Thymus (tissue), 11 donors: Measurements from ENCODE around the gene TRIM63. TPM values are rescaled to one million over a fixed set of nuclear protein-coding genes. Genes with fewer than 3 reads are reported as not detected.
A peak's percentile ranks its signal among the peaks of the same experiment; 100 is the strongest.

Experiments used
- DNase-seq, 9 donors: peaks; one replicate each; pipeline ENCODE4 v3.0.0-alpha.2; 2013; ENCODE audit warnings: low spot score in 9 of 9, low read depth in 6 of 9, missing footprints in 1 of 9
- H3K27ac ChIP-seq, 2 donors: one replicate each; pipeline ENCODE4 v1.5.1; 2013; ENCODE audit warnings: control low read depth in 1 of 2, low read depth in 1 of 2, low read length in 1 of 2, mild to moderate bottlenecking in 1 of 2, moderate library complexity in 1 of 2
- H3K27me3 ChIP-seq, 2 donors: one replicate each; pipeline ENCODE4 v1.5.1; 2013; ENCODE audit warnings: low read length in 1 of 2; ENCODE audit not compliant: control insufficient read depth in 2 of 2, insufficient read depth in 1 of 2
- H3K36me3 ChIP-seq, 2 donors: one replicate each; pipeline ENCODE4 v1.5.1; 2013; ENCODE audit warnings: low read length in 1 of 2, mild to moderate bottlenecking in 1 of 2, moderate library complexity in 1 of 2; ENCODE audit not compliant: control insufficient read depth in 2 of 2, insufficient read depth in 2 of 2
- H3K4me1 ChIP-seq, 2 donors: one replicate each; pipeline ENCODE4 v1.5.1; 2013; ENCODE audit warnings: low read length in 2 of 2; ENCODE audit not compliant: control insufficient read depth in 2 of 2, insufficient read depth in 2 of 2
- H3K4me3 ChIP-seq, 2 donors: one replicate each; pipeline ENCODE4 v1.5.1; 2013; ENCODE audit warnings: low read length in 2 of 2, control low read depth in 1 of 2, mild to moderate bottlenecking in 1 of 2
- H3K9me3 ChIP-seq, 2 donors: one replicate each; pipeline ENCODE4 v1.5.1; 2013; ENCODE audit warnings: low read length in 1 of 2, mild to moderate bottlenecking in 1 of 2; ENCODE audit not compliant: control insufficient read depth in 2 of 2, insufficient read depth in 1 of 2
- WGBS: extraction: QIAGEN DNeasy Blood & Tissue Kit; methylation state at CpG from one replicate; pipeline ENCODE4 v1.1.7; 2013; 5-methylcytosine and 5-hydroxymethylcytosine counted together
- polyA plus RNA-seq: library from polyadenylated mRNA; stranded (reverse); fragments of 200-250 nt; gene quantifications from one replicate; pipeline ENCODE4 v1.2.3, GENCODE V29; 2013
- total RNA-seq: library from RNA; stranded (reverse); fragments of 120-200 nt; gene quantifications from one replicate; pipeline ENCODE4 v1.2.4, GENCODE V29; 2013
- donor health status: healthy.

TRIM63 gene
- total and polyA plus RNA-seq, 2 donors: 0.09 to 1.0 TPM

GRCh38 chr1:26027716-26028489, 39.5 kb downstream of the TRIM63 start:
- H3K27me3 ChIP-seq: peaks cover 0 to 2% of the 10 kb centered on the region in 2 donors
- H3K36me3 ChIP-seq: no peaks in the 10 kb centered on the region
- peak in 2 of 9 donors; percentile 36 to 55 for DNase-seq
- H3K27ac ChIP-seq: no peak overlapping the region
- WGBS: 53% methylated on average over 3 of the region's 3 CpGs
- peaks cover 0 to 29% of the 10 kb centered on the region in 2 donors for H3K4me1 ChIP-seq
- H3K9me3 ChIP-seq: no peaks in the 10 kb centered on the region
- H3K4me3 ChIP-seq: no peak overlapping the region

DNA sequence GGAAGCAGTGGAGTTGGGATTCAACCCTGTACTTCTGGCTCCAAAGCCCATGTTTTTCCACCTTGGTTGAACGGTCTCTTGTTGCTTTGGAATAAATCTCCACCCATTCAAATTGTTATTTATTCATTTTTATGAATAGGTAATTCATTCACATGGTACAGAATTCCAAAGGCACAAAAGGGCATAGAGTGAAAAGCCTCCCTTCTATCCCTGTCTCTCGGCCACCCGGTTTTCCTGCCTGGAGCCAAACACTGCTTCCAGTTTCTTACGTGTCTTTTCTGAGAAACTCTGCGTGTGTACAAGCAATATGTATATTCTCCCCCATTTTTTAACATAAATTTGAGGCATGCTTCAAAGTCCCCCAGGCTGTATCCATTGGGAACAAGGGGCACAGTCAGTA, 41.9 kb downstream of the TRIM63 start:
- Histone ChIP-seq H3K36me3 (no peaks in the 10 kb centered on the region), H3K27me3 (no peaks in the 10 kb centered on the region), H3K4me3 (no peak overlapping the region), H3K9me3 (no peaks in the 10 kb centered on the region), H3K4me1 (peaks cover 0 to 48% of the 10 kb centered on the region in 2 donors), H3K27ac (no peak overlapping the region)
- DNase-seq: no peak
- 95% methylated on average over 5 of the region's 5 CpGs for WGBS

DNA sequence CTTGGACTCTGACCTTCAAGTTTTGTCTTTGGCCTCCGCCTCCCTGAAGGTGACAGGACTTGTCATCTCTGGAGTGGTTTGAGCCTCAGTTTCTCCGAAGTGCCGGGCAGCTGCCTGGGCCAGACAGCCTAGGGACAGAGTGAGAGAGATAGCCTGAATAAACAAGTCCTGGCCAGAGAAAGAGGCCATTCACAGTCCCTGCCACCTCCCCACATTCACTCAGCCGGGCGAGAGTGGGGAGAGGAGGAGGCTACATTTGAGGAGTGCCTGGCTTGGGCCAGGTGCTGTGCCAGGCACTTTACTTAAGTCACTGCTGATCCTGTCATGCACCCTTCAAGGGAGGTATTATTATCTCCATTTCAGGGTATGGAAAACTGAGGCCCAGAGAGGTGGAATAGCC, 42.4 kb downstream of the TRIM63 start:
- H3K9me3 ChIP-seq: no peaks in the 10 kb centered on the region
- WGBS: 98% methylated on average over 5 of the region's 5 CpGs
- no peak overlapping the region for H3K4me3 ChIP-seq
- no peak for DNase-seq
- H3K36me3 ChIP-seq: no peaks in the 10 kb centered on the region
- H3K27ac ChIP-seq: no peak overlapping the region
- H3K4me1 ChIP-seq: peaks cover under 1 to 53% of the 10 kb centered on the region in 2 donors
- no peaks in the 10 kb centered on the region for H3K27me3 ChIP-seq

- DNase-seq: no peak
- Histone ChIP-seq H3K36me3 (no peaks in the 10 kb centered on the region), H3K4me1 (peaks cover 4 to 60% of the 10 kb centered on the region in 2 donors), H3K27me3 (no peaks in the 10 kb centered on the region), H3K4me3 (no peak overlapping the region), H3K27ac (no peak overlapping the region), H3K9me3 (no peaks in the 10 kb centered on the region)
- WGBS: 95% methylated on average over 5 of the region's 5 CpGs
These were observed 43.6 kb downstream of the TRIM63 start for GRCh38 chr1:26023826-26024225.

- no peak overlapping the region for H3K4me3 ChIP-seq
- H3K9me3 ChIP-seq: no peaks in the 10 kb centered on the region
- H3K36me3 ChIP-seq: no peaks in the 10 kb centered on the region
- 97% methylated on average over 13 of the region's 13 CpGs for WGBS
- no peaks in the 10 kb centered on the region for H3K27me3 ChIP-seq
- no peak for DNase-seq
- no peak overlapping the region for H3K27ac ChIP-seq
- H3K4me1 ChIP-seq: peaks cover 5 to 63% of the 10 kb centered on the region in 2 donors
These were observed 44.4 kb downstream of the TRIM63 start for GRCh38 chr1:26023009-26023408.

DNA sequence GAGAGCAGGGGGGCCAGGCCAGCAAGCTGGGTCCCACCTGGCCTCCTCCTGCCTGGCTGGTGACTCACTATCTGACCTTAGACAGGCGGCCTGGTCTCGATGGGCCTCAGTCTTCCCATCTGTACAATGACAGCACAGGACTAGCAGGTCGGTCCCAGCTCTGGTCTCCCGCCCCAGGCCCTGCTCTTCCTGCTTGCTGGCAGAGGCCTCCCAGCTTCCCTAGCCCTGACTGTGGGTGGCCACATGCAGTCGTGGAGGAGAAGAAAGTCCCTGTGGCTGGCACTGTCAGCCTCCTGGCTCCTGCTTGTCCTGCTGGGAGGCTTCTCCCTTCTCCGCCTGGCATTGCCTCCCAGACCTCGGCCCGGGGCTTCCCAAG, 45.0 kb downstream of the TRIM63 start:
- Histone ChIP-seq H3K27ac (no peak overlapping the region), H3K4me1 (peaks cover 11 to 63% of the 10 kb centered on the region in 2 donors), H3K9me3 (no peaks in the 10 kb centered on the region), H3K27me3 (no peaks in the 10 kb centered on the region), H3K4me3 (no peak overlapping the region), H3K36me3 (no peaks in the 10 kb centered on the region)
- WGBS: 91% methylated on average over 8 of the region's 8 CpGs
- DNase-seq: no peak

- DNase-seq: peak in 1 of 9 donors; percentile 49
- peaks cover 16 to 63% of the 10 kb centered on the region in 2 donors for H3K4me1 ChIP-seq
- no peak within 1 kb of the TSS for H3K27ac ChIP-seq
- H3K36me3 ChIP-seq: no peaks in the 10 kb centered on the region
- H3K27me3 ChIP-seq: no peaks in the 10 kb centered on the region
- peak within 1 kb of the TSS in 1 of 2 donors; percentile 17 for H3K4me3 ChIP-seq
- H3K9me3 ChIP-seq: no peaks in the 10 kb centered on the region
- 82% methylated on average over 15 of the region's 15 CpGs for WGBS
These were observed 45.6 kb downstream of the TRIM63 start, which contains the start of gene EXTL1 for GRCh38 chr1:26021647-26022403. Gene EXTL1, plus strand, starts transcription at chr1:26021775. Its CDS starts 872 bp downstream, at chr1:26022647.

- H3K27ac ChIP-seq: no peak overlapping the region
- WGBS: 96% methylated on average over 6 of the region's 6 CpGs
- H3K4me3 ChIP-seq: no peak overlapping the region
These were observed 46.3 kb downstream of the TRIM63 start for GRCh38 chr1:26020941-26021646.

More at GRCh38 chr1:26020941-26021646, 46.3 kb downstream of the TRIM63 start:
- H3K4me1 ChIP-seq: peaks cover 23 to 69% of the 10 kb centered on the region in 2 donors
- H3K36me3 ChIP-seq: no peaks in the 10 kb centered on the region
- no peaks in the 10 kb centered on the region for H3K9me3 ChIP-seq
- no peaks in the 10 kb centered on the region for H3K27me3 ChIP-seq
- no peak for DNase-seq
